H9 (cell line): ENCODE data around the gene TLE4. TPM values are rescaled to one million over a fixed set of nuclear protein-coding genes. Genes with fewer than 3 reads are reported as not detected.
"Not testable (repeated sequence)": the region's sequence is repeated elsewhere in the genome, so short reads cannot be mapped to it uniquely, and the experiment has no call there.

ENCODE experiments used
- DNase-seq: peaks from one replicate; pipeline ENCODE4 v3.0.0-alpha.2; 2017
- H2AFZ ChIP-seq: one replicate; pipeline ENCODE4 v1.6.1; 2013; ENCODE audit warnings: mild to moderate bottlenecking, low read length, control low read depth, moderate library complexity
- H2AK5ac ChIP-seq: 2 replicates; pipeline ENCODE4 v1.6.1; 2013; ENCODE audit warnings: low read length, control low read depth, mixed read lengths; ENCODE audit not compliant: insufficient read length
- H2BK120ac ChIP-seq: one replicate; pipeline ENCODE4 v1.6.1; 2013; ENCODE audit warnings: low read depth, mild to moderate bottlenecking, low read length, control low read depth, inconsistent platforms; ENCODE audit not compliant: poor library complexity, severe bottlenecking
- H2BK12ac ChIP-seq: 2 replicates; pipeline ENCODE4 v1.6.1; 2013; ENCODE audit warnings: low read length, control low read depth, mixed read lengths, low read depth; ENCODE audit not compliant: insufficient read length
- H2BK15ac ChIP-seq: 2 replicates; pipeline ENCODE4 v1.6.1; 2013; ENCODE audit warnings: low read depth, low read length, control low read depth
- H2BK20ac ChIP-seq: one replicate; pipeline ENCODE4 v1.6.1; 2013; ENCODE audit warnings: low read depth, mild to moderate bottlenecking, low read length, control low read depth, inconsistent platforms; ENCODE audit not compliant: poor library complexity, severe bottlenecking
- H2BK5ac ChIP-seq: 2 replicates; pipeline ENCODE4 v1.6.1; 2013; ENCODE audit warnings: low read length, control low read depth, mixed read lengths; ENCODE audit not compliant: insufficient read length
- H3K14ac ChIP-seq: 2 replicates; pipeline ENCODE4 v1.6.1; 2013; ENCODE audit warnings: low read length, control low read depth; ENCODE audit not compliant: insufficient read depth
- H3K18ac ChIP-seq: 2 replicates; pipeline ENCODE4 v1.6.1; 2013; ENCODE audit warnings: low read depth, mild to moderate bottlenecking, mixed read lengths, low read length, control low read depth; ENCODE audit not compliant: insufficient read length
- H3K23ac ChIP-seq: 2 replicates; pipeline ENCODE4 v1.6.1; 2013; ENCODE audit warnings: low read length, control low read depth, mixed read lengths, low read depth; ENCODE audit not compliant: insufficient read length
- H3K23me2 ChIP-seq: 2 replicates; pipeline ENCODE4 v1.6.1; 2013; ENCODE audit warnings: low read depth, mild to moderate bottlenecking, mixed read lengths, low read length, control low read depth; ENCODE audit not compliant: insufficient read length, poor library complexity, severe bottlenecking
- H3K27ac ChIP-seq: 2 replicates; pipeline ENCODE4 v1.5.1; 2013; ENCODE audit warnings: low read length, control low read depth, mixed read lengths, low read depth; ENCODE audit not compliant: insufficient read length
- H3K27me3 ChIP-seq: 2 replicates; pipeline ENCODE4 v1.6.1; 2013; ENCODE audit warnings: low read length, control low read depth, inconsistent platforms; ENCODE audit not compliant: insufficient read depth
- H3K4ac ChIP-seq: 2 replicates; pipeline ENCODE4 v1.6.1; 2013; ENCODE audit warnings: low read depth, mild to moderate bottlenecking, control low read depth, inconsistent platforms, low read length, moderate library complexity
- H3K4me1 ChIP-seq: 2 replicates; pipeline ENCODE4 v1.6.1; 2013; ENCODE audit warnings: low read length, control low read depth, inconsistent platforms; ENCODE audit not compliant: insufficient read depth
- H3K4me2 ChIP-seq: 2 replicates; pipeline ENCODE4 v1.6.1; 2013; ENCODE audit warnings: low read length, control low read depth, mixed read lengths; ENCODE audit not compliant: insufficient read length, insufficient read depth
- H3K56ac ChIP-seq: 2 replicates; pipeline ENCODE4 v1.6.1; 2013; ENCODE audit warnings: low read depth, mild to moderate bottlenecking, mixed read lengths, low read length, control low read depth; ENCODE audit not compliant: insufficient read length
- H3K79me1 ChIP-seq: 2 replicates; pipeline ENCODE4 v1.6.1; 2013; ENCODE audit warnings: low read depth, mild to moderate bottlenecking, moderate library complexity, low read length, control low read depth, inconsistent platforms; ENCODE audit not compliant: insufficient read depth, poor library complexity, severe bottlenecking
- H3K79me2 ChIP-seq: 2 replicates; pipeline ENCODE4 v1.6.1; 2013; ENCODE audit warnings: low read length, control low read depth, inconsistent platforms; ENCODE audit not compliant: insufficient read depth
- H3K9ac ChIP-seq: 2 replicates; pipeline ENCODE4 v1.6.1; 2013; ENCODE audit warnings: low read length, control low read depth, mixed read lengths; ENCODE audit not compliant: insufficient read length; ENCODE audit errors: extremely low read depth
- H3K9me3 ChIP-seq: one replicate; pipeline ENCODE4 v1.6.1; 2013; ENCODE audit warnings: low read depth, low read length, inconsistent platforms; ENCODE audit not compliant: control insufficient read depth
- H3T11ph ChIP-seq: one replicate; pipeline ENCODE4 v1.6.1; 2013; ENCODE audit warnings: mild to moderate bottlenecking, low read length, control low read depth, inconsistent platforms
- H4K20me1 ChIP-seq: one replicate; pipeline ENCODE4 v1.6.1; 2013; ENCODE audit not compliant: control insufficient read depth, insufficient read length, insufficient read depth
- H4K5ac ChIP-seq: 2 replicates; pipeline ENCODE4 v1.6.1; 2013; ENCODE audit warnings: low read depth, mild to moderate bottlenecking, mixed read lengths, low read length, control low read depth; ENCODE audit not compliant: insufficient read length
- H4K8ac ChIP-seq: replicated peaks from 2 replicates; pipeline ENCODE4 v1.6.1; 2013; ENCODE audit warnings: low read length, control low read depth, mixed read lengths, low read depth; ENCODE audit not compliant: insufficient read length
- H4K91ac ChIP-seq: 2 replicates; pipeline ENCODE4 v1.6.1; 2013; ENCODE audit warnings: low read depth, mild to moderate bottlenecking, moderate library complexity, mixed read lengths, low read length, control low read depth; ENCODE audit not compliant: insufficient read length
- H3K27ac Mint-ChIP-seq, 3 experiments: 2 replicates in 2 of 3; 3 replicates in 1 of 3; pipeline ENCODE4 v1.8.0; 2020 to 2021; ENCODE audit warnings: mixed read lengths in 3 of 3, mild to moderate bottlenecking in 1 of 3, moderate library complexity in 1 of 3
- H3K27me3 Mint-ChIP-seq: 2 replicates; pipeline ENCODE4 v1.8.0; 2021; ENCODE audit warnings: low read depth, mild to moderate bottlenecking, moderate library complexity, mixed read lengths
- H3K36me3 Mint-ChIP-seq, 3 experiments: 2 replicates in 2 of 3; 3 replicates in 1 of 3; pipeline ENCODE4 v1.8.0; 2020 to 2021; ENCODE audit warnings: low read depth in 3 of 3, mixed read lengths in 3 of 3; ENCODE audit not compliant: insufficient read depth in 1 of 3
- H3K4me1 Mint-ChIP-seq, 2 experiments: 2 replicates each; pipeline ENCODE4 v1.8.0; 2020; ENCODE audit warnings: mixed read lengths in 2 of 2
- H3K4me3 Mint-ChIP-seq, 2 experiments: 2 replicates in 1 of 2; 3 replicates in 1 of 2; pipeline ENCODE4 v1.8.0; 2020 to 2021; ENCODE audit warnings: mild to moderate bottlenecking in 2 of 2, mixed read lengths in 2 of 2, moderate library complexity in 1 of 2
- H3K9me3 Mint-ChIP-seq, 2 experiments: 2 replicates in 1 of 2; 3 replicates in 1 of 2; pipeline ENCODE4 v1.8.0; 2020; ENCODE audit warnings: mild to moderate bottlenecking in 2 of 2, mixed read lengths in 2 of 2, moderate library complexity in 1 of 2
- WGBS: extraction: QIAGEN DNeasy Blood & Tissue Kit; methylation state at CpG from one replicate; pipeline ENCODE4 v1.1.7; 2013; ENCODE audit warnings: missing lambda C conversion rate, low lambda C conversion rate, mixed read lengths; ENCODE audit not compliant: insufficient read length; ENCODE audit errors: extremely low coverage; 5-methylcytosine and 5-hydroxymethylcytosine counted together
- total RNA-seq: library from RNA; stranded (reverse); gene quantifications from 2 replicates; pipeline ENCODE4 v1.2.1, GENCODE V29; 2021
- TF ChIP-seq, protein P1 (sequence below): fragments of 200-600 bp; sonication (generic); conservative IDR thresholded peaks from 3 replicates; pipeline ENCODE4 v1.8.0; 2021; ENCODE audit warnings: antibody characterized with exemption, mild to moderate bottlenecking

Gene TLE4
- total RNA-seq, 1 experiment from 2014 or later, result 35.1 TPM

DNA sequence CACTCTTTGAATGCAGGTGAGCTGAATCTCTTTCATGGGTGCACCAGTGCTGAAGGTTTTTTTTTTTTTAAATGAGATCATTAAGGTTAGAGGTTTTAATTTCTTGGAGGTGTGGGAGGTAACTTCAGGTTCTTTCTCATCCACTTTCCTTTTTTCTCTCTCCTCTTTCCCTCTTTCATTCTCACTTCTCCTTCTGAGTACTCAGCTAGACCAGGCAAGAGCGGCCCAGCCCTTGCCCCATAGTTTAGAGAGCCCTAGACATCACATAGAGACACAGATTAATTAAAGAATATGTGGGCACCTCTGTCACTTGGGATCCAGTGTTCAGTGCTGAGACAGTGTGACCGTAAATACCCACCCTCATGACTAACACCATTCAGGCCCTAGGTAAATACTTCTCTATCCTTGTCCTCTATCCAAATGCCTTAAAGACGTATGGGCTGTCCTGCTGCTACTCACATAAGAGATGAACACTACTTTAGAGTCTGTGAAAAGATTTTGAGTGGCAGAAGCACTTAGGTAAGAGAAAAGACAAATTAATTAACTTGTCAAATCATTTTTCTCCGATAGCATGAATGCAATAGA is 174.1 kb downstream of the TLE4 start:
- Histone ChIP-seq H3K56ac (no peak overlapping the region), H3K4ac (no peak overlapping the region), H4K8ac (no peak overlapping the region), H3K79me1 (no peaks in the 10 kb centered on the region), H4K20me1 (no peaks in the 10 kb centered on the region), H4K5ac (no peak overlapping the region), H2BK20ac (no peak overlapping the region), H3K23me2 (no peaks in the 10 kb centered on the region), H3K9me3 (no peaks in the 10 kb centered on the region), H3K9ac (no peak overlapping the region), H3K4me2 (no peak overlapping the region), H2BK120ac (no peak overlapping the region), H2BK12ac (no peak overlapping the region), H3K18ac (no peak overlapping the region), H3K79me2 (no peaks in the 10 kb centered on the region), H2BK5ac (no peak overlapping the region), H2AK5ac (no peak overlapping the region), H3T11ph (no peak overlapping the region), H3K23ac (no peak overlapping the region), H3K27ac (no peak overlapping the region), H3K14ac (no peak overlapping the region), H2BK15ac (no peak overlapping the region), H2AFZ (no peak overlapping the region), H3K27me3 (no peaks in the 10 kb centered on the region), H3K4me1 (no peaks in the 10 kb centered on the region; the same call in 1 of the 2 replicates), H4K91ac (no peak overlapping the region)
- WGBS, result no CpG with 5 or more reads among the region's 4 CpGs
- DNase-seq, result no peak
- peaks cover 9 to 11% of the 10 kb centered on the region in 2 experiments for H3K4me1 Mint-ChIP-seq
- no peak overlapping the region for H3K4me3 Mint-ChIP-seq
- peaks cover 0 to 2% (median 0%) of the 10 kb centered on the region in 3 experiments; a peak in 3 of 7 replicates for H3K36me3 Mint-ChIP-seq
- H3K27me3 Mint-ChIP-seq, result no peaks in the 10 kb centered on the region
- H3K27ac Mint-ChIP-seq, result no peak overlapping the region
- H3K9me3 Mint-ChIP-seq, result peaks cover under 1% of the 10 kb centered on the region in 2 experiments; a peak in 2 of 5 replicates
- TF ChIP-seq, protein P1, sequence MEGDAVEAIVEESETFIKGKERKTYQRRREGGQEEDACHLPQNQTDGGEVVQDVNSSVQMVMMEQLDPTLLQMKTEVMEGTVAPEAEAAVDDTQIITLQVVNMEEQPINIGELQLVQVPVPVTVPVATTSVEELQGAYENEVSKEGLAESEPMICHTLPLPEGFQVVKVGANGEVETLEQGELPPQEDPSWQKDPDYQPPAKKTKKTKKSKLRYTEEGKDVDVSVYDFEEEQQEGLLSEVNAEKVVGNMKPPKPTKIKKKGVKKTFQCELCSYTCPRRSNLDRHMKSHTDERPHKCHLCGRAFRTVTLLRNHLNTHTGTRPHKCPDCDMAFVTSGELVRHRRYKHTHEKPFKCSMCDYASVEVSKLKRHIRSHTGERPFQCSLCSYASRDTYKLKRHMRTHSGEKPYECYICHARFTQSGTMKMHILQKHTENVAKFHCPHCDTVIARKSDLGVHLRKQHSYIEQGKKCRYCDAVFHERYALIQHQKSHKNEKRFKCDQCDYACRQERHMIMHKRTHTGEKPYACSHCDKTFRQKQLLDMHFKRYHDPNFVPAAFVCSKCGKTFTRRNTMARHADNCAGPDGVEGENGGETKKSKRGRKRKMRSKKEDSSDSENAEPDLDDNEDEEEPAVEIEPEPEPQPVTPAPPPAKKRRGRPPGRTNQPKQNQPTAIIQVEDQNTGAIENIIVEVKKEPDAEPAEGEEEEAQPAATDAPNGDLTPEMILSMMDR, result no peak

DNA sequence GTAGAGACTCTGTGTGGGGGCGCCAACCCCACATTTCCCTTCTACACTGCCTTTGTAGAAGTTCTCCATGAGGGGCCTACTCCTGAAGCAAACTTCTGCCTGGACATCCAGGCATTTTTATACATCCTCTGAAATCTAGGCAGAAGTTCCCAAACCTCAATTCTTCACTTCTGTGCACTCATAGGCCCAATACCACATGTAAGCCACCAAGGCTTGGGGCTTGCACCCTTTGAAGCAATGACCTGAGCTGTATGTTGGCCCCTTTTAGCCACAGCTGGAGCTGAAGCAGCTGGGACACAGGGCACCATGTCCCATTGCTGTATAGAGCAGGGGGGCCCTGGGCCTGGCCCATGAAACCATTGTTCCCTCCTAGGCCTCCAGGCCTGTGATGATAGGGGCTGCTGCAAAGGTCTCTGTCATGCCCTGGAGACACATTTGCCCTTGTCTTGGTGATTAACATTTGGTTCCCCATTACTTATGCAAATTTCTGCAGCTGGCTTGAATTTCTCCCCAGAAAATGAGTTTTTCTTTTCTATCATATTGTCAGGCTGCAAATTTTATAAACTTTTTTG is 180.2 kb downstream of the TLE4 start:
- not testable (repeated sequence) for H3K14ac ChIP-seq, H3K4me2 ChIP-seq, H3K27me3 ChIP-seq, H3K27me3 Mint-ChIP-seq, H4K20me1 ChIP-seq, H3K27ac Mint-ChIP-seq, H3K18ac ChIP-seq, H3K9me3 ChIP-seq, H3K4me1 ChIP-seq, H2BK15ac ChIP-seq, H3K79me2 ChIP-seq, H3K23me2 ChIP-seq, H3K9ac ChIP-seq, H2BK20ac ChIP-seq, H3K4me3 Mint-ChIP-seq, H3K56ac ChIP-seq, H3K23ac ChIP-seq, H3K27ac ChIP-seq, H2BK120ac ChIP-seq, H2BK12ac ChIP-seq, H3K79me1 ChIP-seq, H3K4ac ChIP-seq, H4K5ac ChIP-seq, DNase-seq, H4K91ac ChIP-seq, H4K8ac ChIP-seq, H2AFZ ChIP-seq, H2AK5ac ChIP-seq, H2BK5ac ChIP-seq, H3T11ph ChIP-seq, H3K4me1 Mint-ChIP-seq
- Mint-ChIP-seq H3K36me3 (peaks cover 4 to 24% (median 10%) of the 10 kb centered on the region in 3 experiments; a peak in 5 of 7 replicates), H3K9me3 (peaks cover 18 to 20% of the 10 kb centered on the region in 2 experiments)
- WGBS, result no CpG with 5 or more reads among the region's 1 CpG
